GM15510 (cell line): ENCODE data around the gene TSLP.

Experiments used
- POLR2A ChIP-seq: IDR thresholded peaks from 3 replicates; pipeline ENCODE4 v1.6.1; 2011; ENCODE audit warnings: borderline replicate concordance; ENCODE audit not compliant: insufficient read length; ENCODE audit errors: extremely low read depth

TSLP gene

DNA sequence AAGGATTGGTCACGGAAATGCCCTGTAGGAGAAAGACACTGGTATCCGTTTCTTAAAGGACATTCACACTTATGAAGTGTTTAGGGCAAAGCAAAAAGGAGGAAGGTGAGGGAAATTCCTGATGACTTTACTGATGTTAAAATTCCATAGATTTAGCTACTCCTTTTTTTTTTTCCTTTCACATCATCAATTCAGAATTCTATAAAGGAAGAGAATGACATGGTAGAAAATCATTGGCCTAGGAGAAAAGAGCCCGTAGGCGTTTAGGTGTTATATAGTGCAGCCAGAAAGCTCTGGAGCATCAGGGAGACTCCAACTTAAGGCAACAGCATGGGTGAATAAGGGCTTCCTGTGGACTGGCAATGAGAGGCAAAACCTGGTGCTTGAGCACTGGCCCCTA is at the start of gene TSLP:
TSS of gene TSLP (plus strand) at position 301 of the 400 bp plus-strand sequence. CDS start 178 bp downstream, outside the sequence.
- TF ChIP-seq POLR2A = no peak

DNA sequence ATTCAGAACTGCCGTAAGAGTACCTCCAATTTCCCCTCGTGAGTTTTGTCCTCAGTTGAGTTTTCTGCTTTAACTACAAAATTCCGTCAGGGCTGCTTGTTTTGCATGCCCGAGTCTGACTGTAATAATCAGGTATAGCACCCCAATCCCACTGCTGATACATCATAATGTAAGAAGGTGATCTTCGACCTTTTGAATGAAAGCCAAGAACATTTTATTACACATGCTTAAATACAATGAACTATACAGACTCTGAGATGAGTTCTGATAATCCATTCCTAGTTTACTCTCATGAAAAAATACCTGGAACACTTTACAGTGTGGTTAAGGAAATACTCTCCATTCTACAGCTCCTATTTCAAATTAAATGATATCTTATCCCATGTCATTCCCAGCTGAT is 49.2 kb upstream of the TSLP start:
- TF ChIP-seq POLR2A = no peak

DNA sequence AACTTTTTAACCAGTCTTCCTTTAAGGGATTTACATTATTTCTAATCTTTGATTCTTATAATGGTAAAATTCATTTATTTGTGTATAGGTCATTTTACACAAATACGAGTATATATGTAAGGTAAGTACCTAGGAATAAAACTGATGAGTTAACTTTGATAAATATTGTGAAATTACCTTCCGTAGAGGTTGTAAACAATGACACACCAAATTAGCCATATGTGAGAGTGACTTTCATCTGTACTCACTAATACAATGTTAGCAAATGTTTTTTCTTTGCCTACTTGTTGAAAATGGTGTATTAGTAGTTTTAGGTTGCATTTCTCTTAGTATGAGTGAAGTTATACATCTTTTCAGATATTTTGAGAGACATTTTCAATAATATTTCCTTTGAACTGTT is 42.6 kb upstream of the TSLP start:
- no peak for TF ChIP-seq POLR2A

DNA sequence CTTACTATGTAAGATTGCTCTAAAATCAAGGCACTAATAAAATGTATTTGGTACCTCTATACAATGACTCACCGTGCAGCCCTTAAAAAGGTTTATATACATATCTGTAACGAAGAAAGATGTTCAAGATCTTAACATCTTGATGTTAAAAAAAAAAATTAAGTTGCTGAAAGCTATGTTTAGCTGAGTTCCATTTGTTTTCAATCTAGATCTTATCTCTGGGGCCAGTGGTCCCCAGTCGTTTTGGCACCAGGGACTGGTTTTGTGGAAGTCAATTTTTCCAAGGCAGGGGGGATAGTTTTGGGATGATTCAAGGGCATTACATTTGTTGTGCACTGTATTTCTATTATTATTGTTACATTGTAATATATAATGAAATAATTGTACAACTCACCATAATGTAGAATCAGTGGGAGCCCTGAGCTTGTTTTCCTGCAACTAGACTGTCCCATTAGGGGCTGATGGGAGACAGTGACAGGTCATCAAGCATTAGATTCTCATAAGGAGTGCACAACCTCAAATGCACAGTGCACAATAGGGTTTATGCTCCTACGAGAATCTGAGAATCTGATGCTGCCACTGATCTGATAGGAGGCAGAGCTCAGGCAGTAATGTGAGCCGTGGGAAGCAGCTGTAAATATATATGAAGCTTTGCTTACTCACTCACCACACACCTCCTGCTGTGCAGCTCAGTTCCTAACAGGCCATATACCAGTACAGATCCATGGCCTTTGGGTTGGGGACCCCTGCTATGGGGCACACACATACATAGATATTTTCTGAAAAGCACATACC is 27.6 kb upstream of the TSLP start:
- TF ChIP-seq POLR2A = no peak

DNA sequence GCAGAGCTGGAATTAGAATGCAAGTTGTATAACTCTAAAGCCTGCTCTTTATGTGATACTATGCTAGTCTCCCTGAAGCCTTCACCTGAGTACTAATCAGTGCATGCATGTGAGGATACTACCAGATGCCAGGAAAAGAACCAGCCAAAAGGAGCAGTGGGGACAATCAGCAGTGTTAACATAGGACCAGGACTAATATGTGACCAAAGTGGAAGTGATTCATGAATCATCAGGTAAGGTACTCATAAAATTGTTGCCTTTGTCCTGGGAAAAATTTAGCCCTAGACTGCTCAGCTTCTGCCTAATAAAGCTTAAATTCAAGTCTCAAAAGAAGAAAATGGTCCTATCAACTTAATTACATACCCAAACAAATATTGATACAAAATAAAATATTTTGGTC is 13.4 kb upstream of the TSLP start:
- no peak for TF ChIP-seq POLR2A

DNA sequence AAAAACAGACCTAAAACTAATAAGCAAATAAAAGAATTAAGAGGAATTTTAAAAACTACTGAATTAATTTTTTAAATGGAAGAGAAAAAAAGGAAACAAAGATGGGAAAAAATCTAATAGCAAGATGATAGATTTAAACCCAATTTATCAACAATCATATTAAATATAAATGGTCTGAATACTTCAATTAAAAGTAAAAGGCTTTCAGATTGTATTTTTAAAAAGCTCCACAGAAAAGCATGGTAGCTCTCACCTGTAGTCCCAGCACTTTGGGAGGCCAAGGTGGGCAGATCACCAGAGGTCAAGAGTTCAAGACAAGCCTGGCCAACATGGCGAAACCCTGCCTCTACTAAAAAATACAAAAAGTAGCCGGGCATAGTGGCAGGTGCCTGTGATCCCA is 11.3 kb upstream of the TSLP start:
- no peak for TF ChIP-seq POLR2A

DNA sequence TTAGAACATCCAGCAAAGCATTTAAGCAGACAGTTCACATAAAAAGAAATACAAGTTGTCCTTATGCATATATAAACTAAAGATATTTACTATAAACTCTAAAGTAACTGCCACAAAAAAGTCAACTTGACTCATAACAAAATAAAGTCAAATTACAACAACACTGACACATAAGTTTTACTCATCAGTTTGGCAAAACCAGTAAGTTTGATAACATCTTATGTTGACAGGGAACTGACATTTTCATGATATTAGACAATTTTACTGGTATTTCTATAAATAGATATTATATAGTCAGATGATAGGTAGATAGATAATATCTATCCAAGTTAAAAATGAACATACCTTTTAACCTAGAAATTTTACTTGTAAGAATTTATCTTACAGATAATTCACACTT is 9.9 kb upstream of the TSLP start:
- no peak for TF ChIP-seq POLR2A

DNA sequence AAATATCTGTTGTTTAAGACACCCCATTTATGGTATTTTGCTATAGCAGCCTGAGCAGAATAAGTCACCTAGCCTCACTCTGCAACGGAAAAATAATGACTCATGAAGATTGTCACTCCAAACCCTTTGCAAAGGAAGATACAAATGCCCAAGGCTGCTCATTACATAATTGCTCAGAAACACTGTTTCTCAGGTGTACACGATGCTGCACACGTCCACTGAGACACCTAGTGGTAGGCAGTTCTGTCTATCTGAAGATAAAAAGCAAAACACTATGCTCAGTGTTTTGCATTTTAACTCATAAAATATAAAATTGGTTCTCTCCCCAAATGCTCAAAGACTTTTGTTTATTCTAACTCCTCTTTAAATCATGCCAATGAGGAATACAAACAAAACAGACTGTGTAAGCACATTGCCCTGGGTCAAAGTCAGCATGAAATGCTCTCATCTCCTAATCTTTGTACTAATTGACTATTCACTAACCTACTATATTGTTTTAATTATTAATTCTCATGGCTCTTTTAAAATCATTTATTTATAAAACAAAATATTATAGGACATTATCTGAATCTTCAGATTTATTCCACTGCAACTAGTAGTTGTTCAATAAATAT is 7.7 kb upstream of the TSLP start:
- no peak for TF ChIP-seq POLR2A

DNA sequence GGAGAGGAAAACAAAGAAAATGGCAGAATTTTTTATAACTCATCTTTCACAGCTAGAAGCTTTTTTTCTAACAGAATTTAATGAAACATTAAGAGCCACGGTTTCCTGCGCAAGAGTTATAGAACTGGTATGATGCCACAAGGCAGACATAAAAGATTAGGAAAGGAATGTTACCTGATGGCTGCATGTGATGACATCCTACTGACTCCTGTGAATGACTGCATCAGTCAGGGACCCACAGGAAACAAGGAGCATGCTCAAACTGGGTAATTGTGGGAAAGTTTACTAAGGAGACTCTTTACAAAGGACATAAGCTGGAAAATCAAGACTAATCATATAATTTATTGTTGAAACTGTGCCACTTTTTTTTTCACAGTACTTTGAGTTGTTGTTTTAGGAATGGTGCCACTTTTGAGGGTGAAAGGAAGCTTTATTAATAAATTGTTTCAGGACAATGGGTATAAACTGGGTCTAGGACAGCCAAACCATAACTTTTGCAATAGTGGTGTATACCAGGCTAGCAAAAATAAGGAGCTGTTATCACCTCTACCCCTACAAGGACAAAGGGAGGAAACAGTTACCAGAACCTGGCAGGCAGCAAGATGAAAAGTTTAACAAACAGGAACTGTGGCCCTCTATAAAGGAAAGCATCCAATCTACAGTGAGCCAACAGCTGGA is 5.1 kb upstream of the TSLP start:
- TF ChIP-seq POLR2A = no peak

DNA sequence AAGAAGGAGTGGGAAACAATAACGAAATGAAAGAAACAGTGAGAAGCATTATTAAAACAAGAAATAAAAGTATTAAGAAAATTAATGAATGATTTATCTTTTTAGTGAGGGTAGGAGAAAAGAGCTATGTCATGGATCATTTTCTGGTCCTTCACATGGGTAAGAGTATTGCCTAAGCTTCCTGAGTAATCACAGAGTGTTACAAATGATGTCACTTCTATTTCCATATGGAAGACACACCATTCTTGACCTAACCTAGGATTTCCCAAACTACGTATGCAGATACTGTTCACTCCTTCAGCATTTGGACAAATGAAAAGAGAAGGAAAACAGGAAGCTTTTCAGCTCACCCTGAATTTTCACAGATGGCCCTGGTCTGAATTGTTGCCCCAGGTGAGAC is 3.3 kb upstream of the TSLP start:
- TF ChIP-seq POLR2A = no peak

DNA sequence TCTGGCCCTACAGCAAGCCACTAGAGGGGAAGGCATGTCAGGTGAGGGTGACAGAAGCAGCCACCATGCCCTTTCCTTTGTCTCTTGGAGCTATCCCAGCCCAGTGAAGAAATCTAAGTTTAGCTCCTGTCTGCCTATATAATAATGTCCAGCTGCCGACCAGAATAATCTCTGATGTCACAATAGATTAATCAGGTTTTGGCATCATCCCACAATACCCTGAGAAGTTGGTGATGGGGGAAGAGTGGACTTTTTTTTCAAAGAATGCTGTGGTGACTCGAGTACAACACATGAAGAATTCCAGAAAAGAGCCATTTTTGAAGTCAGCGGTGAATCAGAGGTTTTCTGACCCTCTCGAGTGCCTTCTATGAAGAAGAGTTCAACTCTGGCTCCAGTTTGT is 1.7 kb upstream of the TSLP start:
- no peak for TF ChIP-seq POLR2A

DNA sequence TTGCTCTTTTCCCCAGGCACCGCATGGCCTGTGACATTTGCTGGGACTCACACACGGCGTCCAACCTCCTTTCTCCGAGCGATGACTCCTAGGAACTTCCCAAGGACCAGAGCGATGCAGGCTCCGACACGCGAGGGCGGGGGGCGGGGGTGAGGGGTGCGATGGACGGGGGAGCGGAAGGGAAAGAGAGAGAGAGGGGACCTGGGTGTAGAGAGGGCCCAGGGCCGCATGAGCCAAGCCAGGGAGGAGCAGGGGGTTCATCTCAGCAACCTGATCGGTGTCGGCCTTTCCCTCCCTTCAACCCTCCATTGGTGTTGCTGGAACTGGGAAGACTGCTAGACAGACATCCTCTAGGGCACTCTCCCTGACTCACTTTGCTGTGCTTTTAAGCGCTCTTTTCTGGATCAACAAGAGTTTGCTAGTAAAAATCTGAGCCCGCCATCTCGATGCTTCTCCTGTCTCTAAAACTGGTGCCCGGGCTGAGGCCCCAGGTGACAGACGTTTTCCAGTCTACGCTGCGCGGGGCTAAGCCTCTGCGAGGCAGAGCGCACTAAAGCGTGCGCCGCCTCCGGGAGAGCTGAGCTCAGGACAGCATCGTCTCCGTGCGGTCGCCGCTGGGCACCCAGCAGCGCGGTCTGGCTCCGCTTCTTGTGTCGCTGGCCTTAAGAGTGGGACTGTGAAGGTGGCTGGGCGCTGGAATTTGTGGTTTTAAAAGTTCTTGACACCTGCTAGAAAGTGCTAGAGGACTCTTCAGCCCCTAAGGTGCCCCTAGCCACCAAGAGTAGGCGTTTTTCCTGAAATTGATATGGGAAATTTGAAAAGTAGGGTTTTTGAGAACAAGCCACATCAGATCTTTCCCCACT is 1.0 kb upstream of the TSLP start:
- TF ChIP-seq POLR2A = no peak

DNA sequence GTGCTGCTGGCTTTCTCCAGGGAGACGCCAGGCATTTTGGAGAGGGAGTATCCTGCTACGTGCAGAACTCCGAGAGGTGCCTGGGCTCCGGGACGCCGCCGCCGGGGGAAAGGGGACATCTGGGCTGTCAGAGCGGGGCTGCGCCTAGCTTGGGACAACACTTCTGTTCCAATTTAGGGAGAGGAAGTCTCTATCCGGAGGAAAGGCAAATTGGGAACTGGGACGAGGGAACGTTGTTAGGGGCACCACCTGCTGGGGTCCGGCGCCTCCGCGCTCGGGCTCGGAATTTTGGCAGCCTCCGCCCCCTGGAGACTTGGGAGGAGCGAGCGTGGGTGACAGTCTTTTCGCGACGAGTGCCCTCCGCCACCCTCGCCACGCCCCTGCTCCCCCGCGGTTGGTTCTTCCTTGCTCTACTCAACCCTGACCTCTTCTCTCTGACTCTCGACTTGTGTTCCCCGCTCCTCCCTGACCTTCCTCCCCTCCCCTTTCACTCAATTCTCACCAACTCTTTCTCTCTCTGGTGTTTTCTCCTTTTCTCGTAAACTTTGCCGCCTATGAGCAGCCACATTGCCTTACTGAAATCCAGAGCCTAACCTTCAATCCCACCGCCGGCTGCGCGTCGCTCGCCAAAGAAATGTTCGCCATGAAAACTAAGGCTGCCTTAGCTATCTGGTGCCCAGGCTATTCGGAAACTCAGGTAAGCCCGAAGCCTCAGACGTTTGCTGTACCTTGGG is 1.6 kb downstream of the TSLP start:
- TF ChIP-seq POLR2A = no peak

DNA sequence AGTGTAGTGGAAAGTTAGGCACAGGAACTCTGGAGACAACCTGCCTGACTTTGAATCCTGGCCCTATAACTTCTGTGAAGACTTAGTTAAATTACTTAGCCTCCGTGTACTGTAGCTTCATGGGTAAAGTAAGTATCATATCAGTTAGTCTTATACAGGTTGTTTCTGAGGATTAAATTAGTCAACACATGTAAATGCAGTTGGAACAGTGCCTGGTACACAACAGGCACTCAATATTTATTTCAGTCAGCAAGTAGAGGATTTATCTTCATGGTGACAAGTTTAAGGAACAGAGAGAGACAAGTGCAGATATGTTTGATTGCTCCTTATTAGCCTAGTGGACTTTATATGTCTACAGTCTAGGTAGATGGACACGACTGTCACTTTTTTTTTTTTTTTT is 2.7 kb downstream of the TSLP start:
- no peak for TF ChIP-seq POLR2A
